HG02884 (cell line): ENCODE data around the gene ENGASE.
"Not testable (repeated sequence)": the region's sequence is repeated elsewhere in the genome, so short reads cannot be mapped to it uniquely, and the experiment has no call there.

ENCODE experiments used
- ATAC-seq: cut with Tn5 transposase; IDR thresholded peaks from one replicate; pipeline ENCODE4 v1.9.1; 2021; ENCODE audit warnings: mild to moderate bottlenecking, moderate library complexity; ENCODE audit not compliant: unreplicated experiment

The ENGASE gene

DNA sequence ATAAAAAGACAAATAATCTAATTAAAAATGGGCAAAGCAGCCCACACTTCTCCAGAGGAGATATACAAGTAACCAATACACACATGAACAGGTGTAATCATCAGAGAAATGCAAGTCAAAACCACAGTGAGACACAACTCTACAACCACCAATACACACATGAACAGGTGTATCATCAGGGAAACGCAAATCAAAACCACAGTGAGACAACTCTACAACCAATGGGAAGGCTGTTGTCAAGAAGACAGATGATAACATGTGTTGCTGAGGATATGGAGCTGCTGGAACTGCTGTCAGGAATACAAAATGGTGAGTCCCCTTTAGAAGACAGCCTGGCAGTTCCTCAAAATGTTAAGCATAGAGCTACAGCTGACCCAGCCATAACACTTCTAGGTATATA lies 22.5 kb upstream of the ENGASE start:
- ATAC-seq, result no peak

DNA sequence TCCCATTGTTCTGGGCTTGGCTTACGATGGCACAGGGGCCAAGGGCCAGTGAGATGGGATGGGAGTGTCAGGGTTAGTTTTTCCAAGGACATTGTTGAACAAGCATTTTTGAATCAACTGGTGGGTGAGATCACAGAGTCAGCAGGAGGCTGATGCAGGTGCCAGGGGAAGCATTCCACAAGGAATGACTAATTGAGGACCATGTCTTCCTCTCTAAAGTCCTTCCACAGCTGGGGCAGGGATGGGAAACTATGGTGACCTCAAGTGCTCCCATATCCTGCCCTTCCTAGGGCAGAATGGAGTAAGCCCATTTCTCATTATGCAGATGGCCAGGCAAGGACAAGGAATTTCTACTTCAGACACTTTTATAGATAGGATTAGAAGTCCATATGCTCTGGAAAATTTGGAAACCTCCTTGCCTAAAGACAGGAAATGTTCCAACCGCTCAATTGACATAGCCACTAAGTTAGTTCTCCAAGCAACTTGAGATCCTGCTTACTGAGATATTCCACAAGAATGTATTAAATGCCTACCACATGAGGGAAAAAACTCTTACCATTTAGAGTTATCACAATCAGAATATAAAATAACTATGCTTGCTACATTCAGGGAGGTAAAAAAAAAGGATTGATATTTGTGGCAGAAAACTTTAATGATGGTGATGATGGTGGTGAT lies 21.2 kb upstream of the ENGASE start:
- no peak for ATAC-seq

- ATAC-seq, result no peak
Measured at GRCh38 chr17:79054200-79054960, 20.2 kb upstream of the ENGASE start.

DNA sequence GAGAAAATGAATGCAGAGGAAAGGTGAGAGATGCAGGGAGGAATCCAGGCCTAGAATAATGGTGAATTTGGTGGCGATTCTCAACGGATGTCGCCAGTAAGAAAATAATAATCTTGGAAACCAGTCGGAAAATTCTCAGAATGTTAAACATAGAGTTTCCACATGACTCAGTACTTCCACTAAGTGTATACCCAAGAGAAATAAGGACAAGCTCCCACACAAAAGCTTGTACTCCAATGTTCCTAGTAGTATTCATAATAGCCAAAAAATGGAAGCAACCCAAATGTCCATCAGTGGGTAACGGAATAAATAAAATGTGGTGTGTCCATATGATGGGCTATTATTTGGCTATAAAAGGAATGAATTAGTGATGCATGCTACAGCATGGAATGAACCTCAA lies 19.4 kb upstream of the ENGASE start:
- no peak for ATAC-seq

GRCh38 chr17:79057737-79058385 lies 16.8 kb upstream of the ENGASE start:
- no peak for ATAC-seq

GRCh38 chr17:79062691-79063090 lies 11.9 kb upstream of the ENGASE start:
- ATAC-seq, result no peak

- ATAC-seq, result no peak
Measured at GRCh38 chr17:79064026-79064425, 10.6 kb upstream of the ENGASE start.

- ATAC-seq, result no peak
Measured at GRCh38 chr17:79065105-79065670, 9.4 kb upstream of the ENGASE start.

DNA sequence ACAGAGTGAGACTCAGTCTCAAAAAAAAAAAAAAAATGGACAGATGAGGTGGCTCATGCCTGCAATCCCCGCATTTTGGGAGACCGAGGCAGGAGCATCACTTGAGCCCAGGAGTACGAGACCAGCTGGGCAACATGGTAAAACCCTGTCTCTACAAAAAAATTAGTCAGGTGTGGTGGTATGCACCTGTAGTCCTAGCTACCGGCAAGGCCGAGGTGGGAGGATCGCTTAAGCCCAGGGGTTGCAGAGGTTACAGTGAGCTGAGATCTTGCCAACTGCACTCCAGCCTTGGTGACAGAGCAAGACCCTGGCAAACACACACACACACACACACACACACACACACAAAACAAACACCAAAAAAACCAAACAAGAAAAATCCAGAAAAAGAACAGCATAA lies 7.7 kb upstream of the ENGASE start:
- ATAC-seq, result no peak

DNA sequence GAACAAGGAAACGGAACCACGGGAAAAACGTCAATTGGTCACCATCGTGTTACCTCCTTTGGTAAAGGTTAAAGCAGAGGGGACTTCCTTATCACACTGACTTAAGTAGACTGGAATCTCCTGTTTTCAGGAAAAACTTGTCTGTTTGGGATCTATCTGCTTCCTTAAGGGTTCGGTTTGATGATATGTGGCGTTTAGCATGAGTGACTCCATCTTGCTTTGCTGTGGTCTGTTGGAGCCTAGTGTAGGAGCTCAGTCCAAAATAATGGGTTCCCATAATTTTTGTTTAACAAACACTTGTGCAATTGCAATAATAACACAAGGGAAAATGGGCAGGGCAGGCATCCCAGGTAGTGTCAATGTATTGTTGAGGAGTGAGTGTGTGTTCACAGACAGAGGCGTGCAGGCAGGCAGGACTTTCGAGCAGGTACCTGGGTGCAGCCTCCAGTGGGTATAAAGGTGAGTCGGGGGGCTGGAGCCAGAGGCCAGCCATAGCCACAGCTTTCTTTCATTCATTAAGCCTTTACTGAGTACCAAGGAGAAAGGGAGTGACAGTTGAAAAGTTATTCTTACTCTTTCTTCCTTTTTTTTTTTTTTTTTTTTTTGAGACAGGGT lies 4.3 kb upstream of the ENGASE start:
- no peak for ATAC-seq

DNA sequence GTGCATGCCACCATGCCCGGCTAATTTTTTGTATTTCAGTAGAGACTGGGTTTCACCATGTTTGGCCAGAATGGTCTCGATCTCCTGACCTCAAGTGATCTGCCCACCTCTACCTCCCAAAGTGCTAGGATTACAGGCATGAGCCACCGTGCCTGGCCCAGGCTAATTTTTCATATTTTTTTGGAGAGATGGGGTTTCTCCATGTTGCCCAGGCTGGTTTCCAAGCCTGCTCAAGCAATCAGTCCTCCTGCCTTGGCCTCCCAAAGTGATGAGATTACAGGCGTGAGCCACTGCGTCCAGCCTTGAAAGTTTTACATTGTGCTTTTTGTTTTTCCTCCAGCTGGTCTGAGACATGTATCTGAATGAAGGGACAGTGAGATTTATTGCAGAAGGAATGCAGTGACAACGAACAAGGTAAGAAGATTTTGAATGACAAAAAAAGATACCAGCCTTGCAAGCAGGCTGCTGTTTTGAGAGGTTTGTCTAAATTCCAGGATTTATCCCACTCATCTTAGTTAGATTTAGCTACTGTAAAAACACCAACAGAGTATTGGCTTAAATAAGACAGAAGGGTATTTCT lies 3.4 kb upstream of the ENGASE start:
- no peak for ATAC-seq

GRCh38 chr17:79072544-79072943 lies 2.1 kb upstream of the ENGASE start:
- no peak for ATAC-seq

GRCh38 chr17:79073016-79073705 lies 1.5 kb upstream of the ENGASE start:
- ATAC-seq, result no peak

- no peak for ATAC-seq
Measured at GRCh38 chr17:79073706-79074088, 927 bp upstream of the ENGASE start.

DNA sequence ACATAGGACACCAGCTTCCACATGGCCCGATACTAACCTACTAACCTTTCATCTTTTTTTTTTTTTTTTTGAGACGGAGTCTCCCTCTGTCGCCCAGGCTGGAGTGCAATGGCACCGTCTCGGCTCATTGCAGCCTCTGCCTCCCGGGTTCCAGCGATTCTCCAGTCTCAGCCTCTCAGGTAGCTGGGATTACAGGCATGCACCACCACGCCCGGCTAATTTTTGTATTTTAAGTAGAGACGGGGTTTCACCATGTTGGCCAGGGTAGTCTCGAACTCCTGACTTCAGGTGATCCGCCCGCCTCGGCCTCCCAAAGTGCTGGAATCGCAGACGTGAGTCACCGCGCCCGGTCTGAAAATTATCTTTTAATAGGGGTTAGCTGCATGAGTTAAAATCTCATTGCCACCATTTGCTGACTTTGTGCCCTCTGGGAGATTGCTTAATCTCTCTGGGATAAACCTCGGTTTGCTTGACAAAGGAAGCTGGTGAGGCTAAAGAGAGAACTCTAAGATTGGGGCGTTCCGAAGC lies 439 bp upstream of the ENGASE start:
- not testable (repeated sequence) for ATAC-seq

DNA sequence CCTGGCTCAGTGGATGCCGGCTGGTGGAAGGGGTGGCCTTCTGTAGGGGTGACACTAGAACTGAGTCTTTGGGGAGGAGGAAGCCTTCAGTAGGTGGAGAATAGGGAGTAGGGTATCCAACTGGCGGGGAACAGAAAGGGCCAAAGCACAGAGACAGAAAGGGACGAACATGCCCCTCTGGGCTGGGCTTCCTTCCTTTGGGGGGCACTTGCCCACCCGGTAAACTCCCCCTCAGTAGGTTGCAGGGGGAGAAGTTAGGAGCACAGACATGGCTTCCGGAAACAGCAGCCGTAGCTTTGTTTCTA lies 774 bp downstream of the ENGASE start:
- ATAC-seq, result no peak

GRCh38 chr17:79075861-79076406 lies 1.3 kb downstream of the ENGASE start:
- ATAC-seq, result no peak

GRCh38 chr17:79077587-79077986 lies 3.0 kb downstream of the ENGASE start:
- no peak for ATAC-seq

DNA sequence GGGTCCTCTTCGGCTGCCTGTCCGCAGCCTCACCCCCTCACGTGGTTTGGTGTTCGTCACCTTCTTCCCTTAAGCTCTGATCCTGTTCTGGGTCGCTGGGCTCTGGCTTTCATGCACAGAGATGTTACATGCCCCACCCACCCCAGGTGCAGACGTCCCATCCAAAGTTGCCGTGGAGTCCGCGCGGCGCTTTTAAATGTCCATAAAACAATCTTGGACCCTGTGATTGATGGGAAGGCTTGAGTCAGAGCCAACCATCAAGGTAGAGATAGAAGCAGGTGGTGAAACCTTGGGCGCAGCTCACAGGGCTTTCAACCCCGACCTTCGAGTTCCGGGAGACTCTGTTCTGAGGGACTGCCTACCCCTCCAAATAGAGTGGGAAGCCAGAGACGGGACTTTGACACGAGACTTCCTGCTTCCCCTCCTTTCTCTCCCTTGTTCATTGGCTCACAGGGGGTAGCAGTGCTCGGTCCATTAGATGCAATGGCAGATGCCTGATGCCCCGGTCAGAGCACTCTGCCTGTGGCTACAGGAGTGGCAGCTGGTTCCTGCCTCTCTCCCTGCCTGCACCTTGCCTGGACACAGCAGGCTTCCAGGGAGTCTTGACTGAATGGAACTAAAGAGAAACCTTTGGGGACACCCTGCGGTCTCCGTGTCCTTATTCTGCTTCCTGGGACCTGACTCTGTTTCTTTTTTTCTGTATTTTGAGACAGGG lies 4.0 kb downstream of the ENGASE start:
- ATAC-seq, result no peak
